T-helper 2 cell treated with Interferon-gamma antibody and Interleukin-4, amounts not matched to agents 100 ng/mL and 5 ng/mL, for 36 hours (primary cell): ENCODE measurements around the gene CREB1. TPM values are rescaled to one million over a fixed set of nuclear protein-coding genes. Genes with fewer than 3 reads are reported as not detected.
"Not testable (repeated sequence)": the region's sequence is repeated elsewhere in the genome, so short reads cannot be mapped to it uniquely, and the experiment has no call there.

Experiments
- intact Hi-C: fragments of 100-400 bp; cut with micrococcal nuclease; formaldehyde crosslinking; loops from one replicate; pipeline ENCODE4 v1.15.1; 2023
- total RNA-seq: library from RNA; stranded (reverse); gene quantifications from 2 replicates; pipeline ENCODE4 v1.2.3, GENCODE V29; 2022

CREB1 gene
- total RNA-seq: 111 and 114 TPM in 2 replicates

GRCh38 chr2:207529330-207530159 lies at the start of gene CREB1:
Gene CREB1 (plus strand): TSS chr2:207529962. CDS start chr2:207555636, 25,674 bp downstream.
- intact Hi-C loops: loop anchor here (1.0 to 10.0 kb wide), 13 partner anchors 23 to 1445 kb away; partner anchors contain the start of genes CCNYL1, EEF1B2, FASTKD2 and INO80D

GRCh38 chr2:207480521-207481040 lies 49.2 kb upstream of the CREB1 start:
- intact Hi-C loops: no loop called here

- intact Hi-C loops: no loop called here
These were observed 47.8 kb upstream of the CREB1 start for GRCh38 chr2:207481924-207482323.

GRCh38 chr2:207482630-207483029 lies 47.1 kb upstream of the CREB1 start:
- intact Hi-C loops: no loop called here

- intact Hi-C loops: no loop called here
These were observed 46.7 kb upstream of the CREB1 start for GRCh38 chr2:207483066-207483465.

- intact Hi-C loops: no loop called here
These were observed 46.3 kb upstream of the CREB1 start for GRCh38 chr2:207483477-207483876.

- intact Hi-C loops: no loop called here
These were observed 45.0 kb upstream of the CREB1 start for GRCh38 chr2:207484444-207485391.

GRCh38 chr2:207487650-207488311 lies 42.0 kb upstream of the CREB1 start:
- intact Hi-C loops: no loop called here

- intact Hi-C loops: no loop called here
These were observed 40.5 kb upstream of the CREB1 start for GRCh38 chr2:207489251-207489650.

- intact Hi-C loops: loop anchor here (5.0 kb wide), 1 partner anchor 37 kb away; the partner anchor contains the start of gene CREB1
These were observed 39.3 kb upstream of the CREB1 start for GRCh38 chr2:207490441-207490840.

- intact Hi-C loops: loop anchor here (5.0 kb wide), 1 partner anchor 36 kb away; the partner anchor contains the start of gene CREB1
These were observed 38.7 kb upstream of the CREB1 start for GRCh38 chr2:207491086-207491485.

GRCh38 chr2:207491956-207492355 lies 37.8 kb upstream of the CREB1 start:
- intact Hi-C loops: loop anchor here (5.0 kb wide), 1 partner anchor 35 kb away; the partner anchor contains the start of gene CREB1

GRCh38 chr2:207492461-207492860 lies 37.3 kb upstream of the CREB1 start:
- intact Hi-C loops: loop anchor here (5.0 kb wide), 1 partner anchor 35 kb away; the partner anchor contains the start of gene CREB1

GRCh38 chr2:207494137-207494536 lies 35.6 kb upstream of the CREB1 start:
- intact Hi-C loops: loop anchor here (5.0 kb wide), 1 partner anchor 33 kb away; the partner anchor contains the start of gene CREB1

GRCh38 chr2:207496936-207497335 lies 32.8 kb upstream of the CREB1 start:
- intact Hi-C loops: not testable (repeated sequence)

- intact Hi-C loops: no loop called here
These were observed 32.2 kb upstream of the CREB1 start for GRCh38 chr2:207497596-207497995.

GRCh38 chr2:207498427-207498826 lies 31.3 kb upstream of the CREB1 start:
- intact Hi-C loops: no loop called here

GRCh38 chr2:207499114-207499513 lies 30.6 kb upstream of the CREB1 start:
- intact Hi-C loops: no loop called here

- intact Hi-C loops: no loop called here
These were observed 27.8 kb upstream of the CREB1 start for GRCh38 chr2:207501802-207502576.
